HepG2 (cell line): Measurements from ENCODE around the gene RHBDL1. TPM values are rescaled to one million over a fixed set of nuclear protein-coding genes. Genes with fewer than 3 reads are reported as not detected.
"Not testable (repeated sequence)": the region's sequence is repeated elsewhere in the genome, so short reads cannot be mapped to it uniquely, and the experiment has no call there.

Experiments
- ATAC-seq: fragments of 200-7000 bp; cut with Tn5 transposase; 3 replicates; pipeline ENCODE4 v1.9.1; 2020; ENCODE audit warnings: mild to moderate bottlenecking, moderate library complexity
- BruUV-seq: library from RNA; stranded (reverse); fragments of 400-500 nt; replicated peaks from 2 replicates; lab custom pipeline; 2021; lab: Mats Ljungman, UMichigan
- CTCF ChIA-PET: fragments of 300-600 bp; formaldehyde crosslinking; extraction: SDS; loops from one replicate; lab custom pipeline; 2021; ENCODE audit warnings: low total read pairs, inconsistent platforms, low intra/inter-chr PET ratio; lab: Yijun Ruan, JAX
- POLR2A ChIA-PET: fragments of 350-600 bp; sonication (Branson Sonifier 250); formaldehyde crosslinking; loops from one replicate; lab custom pipeline; 2020; ENCODE audit warnings: antibody characterized with exemption, inconsistent platforms; lab: Yijun Ruan, JAX
- DNase-seq: peaks from one replicate; pipeline ENCODE4 v3.0.0-alpha.2; 2015; ENCODE audit warnings: low spot score
- FAIRE-seq: peaks from 3 replicates; lab custom pipeline; 2011; peaks lifted over from hg19 to GRCh38; lab: Jason Lieb, UNC
- H2AFZ ChIP-seq: one replicate; pipeline ENCODE4 v1.6.1; 2011; ENCODE audit warnings: low read length, inconsistent platforms
- H3K27ac ChIP-seq: fragments of 300-600 bp; 3 replicates; pipeline ENCODE4 v1.8.0; 2011; ENCODE audit warnings: mixed run types, mild to moderate bottlenecking, mixed read lengths, low read length, inconsistent platforms; ENCODE audit not compliant: insufficient read depth; ENCODE audit errors: extremely low read length
- H3K27me3 ChIP-seq, 2 experiments: fragments of 200-600 bp in 1 of 2; 2 replicates in 1 of 2; 3 replicates in 1 of 2; pipeline versions ENCODE4 v1.6.0 to v1.8.0; 2011; ENCODE audit warnings: low read length in 2 of 2, mild to moderate bottlenecking in 2 of 2, moderate library complexity in 2 of 2, inconsistent platforms in 1 of 2; ENCODE audit not compliant: insufficient read depth in 2 of 2, control insufficient read depth in 1 of 2
- H3K36me3 ChIP-seq, 2 experiments: fragments of 200-600 bp in 1 of 2; replicated peaks in 1 of 2; 2 replicates in 1 of 2; 3 replicates in 1 of 2; pipeline versions ENCODE4 v1.5.1 to v1.8.0; 2011; ENCODE audit warnings: low read length in 2 of 2, inconsistent platforms in 1 of 2; ENCODE audit not compliant: insufficient read depth in 2 of 2, control insufficient read depth in 1 of 2
- H3K4me1 ChIP-seq: 2 replicates; pipeline ENCODE4 v1.5.1; 2012; ENCODE audit warnings: low read length, inconsistent platforms; ENCODE audit not compliant: insufficient read depth
- H3K4me2 ChIP-seq: 2 replicates; pipeline ENCODE4 v1.6.0; 2011; ENCODE audit warnings: low read depth, low read length, inconsistent platforms
- H3K4me3 ChIP-seq, 3 experiments: fragments of 200-600 bp in 1 of 3; sonication (generic), shearing (Covaris generic) in 1 of 3; replicated peaks in 1 of 3; 2 replicates each; pipeline ENCODE4 v1.5.1; 2011 to 2016; ENCODE audit warnings: low read length in 3 of 3, inconsistent platforms in 2 of 3, low read depth in 2 of 3, mild to moderate bottlenecking in 2 of 3, control low read depth in 1 of 3, mixed read lengths in 1 of 3; ENCODE audit not compliant: insufficient read depth in 1 of 3
- H3K79me2 ChIP-seq: one replicate; pipeline ENCODE4 v1.6.1; 2011; ENCODE audit warnings: low read length, inconsistent platforms; ENCODE audit not compliant: insufficient read depth
- H3K9ac ChIP-seq: 2 replicates; pipeline ENCODE4 v1.6.0; 2011; ENCODE audit warnings: mild to moderate bottlenecking, low read depth, low read length, inconsistent platforms; ENCODE audit not compliant: insufficient read depth
- H3K9me3 ChIP-seq: 2 replicates; pipeline ENCODE4 v1.5.1; 2012; ENCODE audit warnings: mild to moderate bottlenecking, low read length
- H4K20me1 ChIP-seq: 2 replicates; pipeline ENCODE4 v1.6.0; 2011; ENCODE audit warnings: inconsistent platforms, mild to moderate bottlenecking, low read length, moderate library complexity; ENCODE audit not compliant: insufficient read depth
- ELF4 ChIP-seq: sonication (generic); formaldehyde crosslinking; IDR thresholded peaks from 2 replicates; pipeline ENCODE4 v1.5.0; 2020; ENCODE audit warnings: missing genetic modification reagents, mild to moderate bottlenecking, moderate library complexity, borderline replicate concordance
- NFRKB ChIP-seq: fragments of 450-650 bp; IDR thresholded peaks from 2 replicates; pipeline ENCODE4 v1.6.1; 2017
- PCBP1 ChIP-seq: fragments of 200-400 bp; formaldehyde crosslinking; IDR thresholded peaks from 2 replicates; pipeline ENCODE4 v1.6.1; 2017; ENCODE audit warnings: mild to moderate bottlenecking, low read depth, low read length, borderline replicate concordance
- RAD51 ChIP-seq: fragments of 450-650 bp; IDR thresholded peaks from 2 replicates; pipeline ENCODE4 v1.6.1; 2016; ENCODE audit warnings: borderline replicate concordance
- ZNF570 ChIP-seq: sonication (generic); formaldehyde crosslinking; IDR thresholded peaks from 2 replicates; pipeline ENCODE4 v1.4.0; 2020; ENCODE audit warnings: mild to moderate bottlenecking, missing genetic modification reagents, borderline replicate concordance
- WGBS: methylation state at CpG from one replicate; pipeline ENCODE4 v1.1.6; 2017; ENCODE audit warnings: low lambda C conversion rate; 5-methylcytosine and 5-hydroxymethylcytosine counted together
- in situ Hi-C: cut with HindIII; loops from 2 replicates; pipeline ENCODE4 v1.10.0; 2017; ENCODE audit warnings: low pct_unique_long_range_greater_than_20kb; ENCODE audit not compliant: extremely low pct_ligation_motif_present
- intact Hi-C: fragments of 100-400 bp; cut with micrococcal nuclease; formaldehyde crosslinking; loops from one replicate; pipeline ENCODE4 v1.10.0; 2022; ENCODE audit not compliant: unreplicated experiment
- polyA plus RNA-seq, 8 experiments: library from polyadenylated mRNA; depleted of rRNA in 3 of 8; stranded (reverse) in 7 of 8; unstranded in 1 of 8; fragments of >200 nt; fragmentation: Illumina TruSeq in 4 of 8; extraction: Trizol in 4 of 8; gene quantifications; 2 replicates each; pipeline versions ENCODE4 v1.2.1 to v1.2.3, GENCODE V29; 2011 to 2016; ENCODE audit warnings: low read depth in 4 of 8, missing spikeins in 1 of 8, mixed read lengths in 1 of 8; ENCODE audit not compliant: insufficient read depth in 1 of 8
- total RNA-seq, 5 experiments: library from RNA; depleted of rRNA; stranded (reverse); fragments of >200 nt; fragmentation: Illumina TruSeq; extraction: Trizol; gene quantifications; 2 replicates each; pipeline ENCODE4 v1.2.3, GENCODE V29; 2016; ENCODE audit warnings: low read depth in 1 of 5
- TF ChIP-seq, protein P1 (sequence below): sonication (generic); formaldehyde crosslinking; IDR thresholded peaks from 2 replicates; pipeline ENCODE4 v1.8.1; 2022; ENCODE audit warnings: low read depth, mild to moderate bottlenecking, missing genetic modification reagents

Gene RHBDL1
- total and polyA plus RNA-seq, 2 of the 13 experiments (the other 11 are each of a cell fraction or from before 2014, with no cell fraction given), result 1.8 to 3.8 TPM

DNA sequence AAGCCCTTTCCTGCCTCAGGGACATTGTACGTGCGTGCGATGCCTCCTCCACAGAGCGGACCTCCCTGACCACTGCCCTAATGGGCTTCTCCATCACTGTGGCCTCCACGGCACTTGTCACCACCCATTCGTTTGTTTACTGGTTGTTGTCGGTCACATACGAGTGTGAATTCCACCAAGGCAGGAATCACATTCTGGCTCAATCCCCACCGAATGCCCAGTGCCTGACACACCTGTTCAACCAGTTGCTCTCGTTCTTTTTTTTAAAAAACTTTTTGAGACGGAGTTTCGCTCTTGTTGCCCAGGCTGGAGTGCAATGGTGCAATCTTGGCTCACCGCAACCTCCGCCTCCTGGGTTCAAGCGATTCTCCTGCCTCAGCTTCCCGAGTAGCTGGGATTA lies 15.8 kb downstream of the RHBDL1 start:
- CTCF ChIA-PET, BruUV-seq: not testable (repeated sequence)
- H3K27me3 ChIP-seq, result peaks cover 7 to 29% of the 10 kb centered on the region in 2 experiments
- TF ChIP-seq PCBP1, result 0 out of 2 replicates have a peak, but pooled peaks have one; percentile 46
- TF ChIP-seq, all 625 proteins: peak for 1; not testable (repeated sequence) for 624
- H3K79me2 ChIP-seq, H4K20me1 ChIP-seq, H2AFZ ChIP-seq, H3K9me3 ChIP-seq, H3K36me3 ChIP-seq, ATAC-seq, FAIRE-seq, POLR2A ChIA-PET, intact Hi-C loops, H3K4me2 ChIP-seq, in situ Hi-C loops, DNase-seq, H3K9ac ChIP-seq, H3K27ac ChIP-seq, H3K4me3 ChIP-seq: not testable (repeated sequence)
- 88% methylated on average over 16 of the region's 16 CpGs for WGBS
- H3K4me1 ChIP-seq, result peaks cover 26% of the 10 kb centered on the region

- Histone ChIP-seq H3K9me3 (no peaks in the 10 kb centered on the region), H3K27me3 (peaks cover 7 to 30% of the 10 kb centered on the region in 2 experiments), H3K27ac (no peak overlapping the region), H3K9ac (no peak overlapping the region), H3K4me2 (no peak overlapping the region), H3K4me1 (peaks cover 26% of the 10 kb centered on the region), H3K79me2 (peaks cover 2% of the 10 kb centered on the region), H3K4me3 (no peak overlapping the region), H3K36me3 (0 out of 5 replicates have a peak, but pooled peaks cover 0 to 1% of the 10 kb centered on the region in 2 experiments), H4K20me1 (no peaks in the 10 kb centered on the region), H2AFZ (no peak overlapping the region)
- CTCF ChIA-PET, result no interaction called here
- ATAC-seq (no peak), DNase-seq (no peak), FAIRE-seq (no peak)
- peak; percentile 68 for TF ChIP-seq RAD51
- TF ChIP-seq NFRKB, result no peak
- TF ChIP-seq, protein P1, sequence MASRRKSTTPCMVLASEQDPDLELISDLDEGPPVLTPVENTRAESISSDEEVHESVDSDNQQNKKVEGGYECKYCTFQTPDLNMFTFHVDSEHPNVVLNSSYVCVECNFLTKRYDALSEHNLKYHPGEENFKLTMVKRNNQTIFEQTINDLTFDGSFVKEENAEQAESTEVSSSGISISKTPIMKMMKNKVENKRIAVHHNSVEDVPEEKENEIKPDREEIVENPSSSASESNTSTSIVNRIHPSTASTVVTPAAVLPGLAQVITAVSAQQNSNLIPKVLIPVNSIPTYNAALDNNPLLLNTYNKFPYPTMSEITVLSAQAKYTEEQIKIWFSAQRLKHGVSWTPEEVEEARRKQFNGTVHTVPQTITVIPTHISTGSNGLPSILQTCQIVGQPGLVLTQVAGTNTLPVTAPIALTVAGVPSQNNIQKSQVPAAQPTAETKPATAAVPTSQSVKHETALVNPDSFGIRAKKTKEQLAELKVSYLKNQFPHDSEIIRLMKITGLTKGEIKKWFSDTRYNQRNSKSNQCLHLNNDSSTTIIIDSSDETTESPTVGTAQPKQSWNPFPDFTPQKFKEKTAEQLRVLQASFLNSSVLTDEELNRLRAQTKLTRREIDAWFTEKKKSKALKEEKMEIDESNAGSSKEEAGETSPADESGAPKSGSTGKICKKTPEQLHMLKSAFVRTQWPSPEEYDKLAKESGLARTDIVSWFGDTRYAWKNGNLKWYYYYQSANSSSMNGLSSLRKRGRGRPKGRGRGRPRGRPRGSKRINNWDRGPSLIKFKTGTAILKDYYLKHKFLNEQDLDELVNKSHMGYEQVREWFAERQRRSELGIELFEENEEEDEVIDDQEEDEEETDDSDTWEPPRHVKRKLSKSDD, result no peak
- TF ChIP-seq ELF4 (CRISPR knock-in tag), result no peak
- TF ChIP-seq ZNF570 (CRISPR knock-in tag), result no peak
- intact Hi-C loops (no loop called here), in situ Hi-C loops (no loop called here)
- POLR2A ChIA-PET, result no interaction called here
- no TSS peak for BruUV-seq
- WGBS, result 29% methylated on average over 10 of the region's 10 CpGs
Observed at GRCh38 chr16:692356-693108, 17.1 kb downstream of the RHBDL1 start.
